Activated naive CD4-positive, alpha-beta T cell (primary cell): ENCODE results near the gene CTIF.

Source experiments
- DNase-seq, 4 experiments: peaks; one replicate each; lab custom pipeline; 2025; lab: John Stamatoyannopoulos, UW

The CTIF gene

GRCh38 chr18:48851599-48851960 lies 312.7 kb downstream of the CTIF start:
- DNase-seq, result peak in 1 of 4 experiments; percentile 23

GRCh38 chr18:48852292-48852691 lies 313.5 kb downstream of the CTIF start:
- DNase-seq, result no peak

GRCh38 chr18:48852794-48853193 lies 314.0 kb downstream of the CTIF start:
- no peak for DNase-seq

GRCh38 chr18:48853588-48853987 lies 314.8 kb downstream of the CTIF start:
- no peak for DNase-seq

GRCh38 chr18:48854780-48855179 lies 315.9 kb downstream of the CTIF start:
- no peak for DNase-seq

- DNase-seq, result no peak
Measured at GRCh38 chr18:48855422-48856377, 316.9 kb downstream of the CTIF start.

- no peak for DNase-seq
Measured at GRCh38 chr18:48857023-48857694, 318.3 kb downstream of the CTIF start.

- DNase-seq, result no peak
Measured at GRCh38 chr18:48858676-48859075, 319.8 kb downstream of the CTIF start.

GRCh38 chr18:48859311-48860268 lies 320.8 kb downstream of the CTIF start:
- no peak for DNase-seq

- DNase-seq, result no peak
Measured at GRCh38 chr18:48860269-48861180, 321.7 kb downstream of the CTIF start.

GRCh38 chr18:48861181-48861708 lies 322.4 kb downstream of the CTIF start:
- DNase-seq, result no peak

- no peak for DNase-seq
Measured at GRCh38 chr18:48862132-48862531, 323.3 kb downstream of the CTIF start.

- DNase-seq, result no peak
Measured at GRCh38 chr18:48862678-48863270, 323.9 kb downstream of the CTIF start.

- no peak for DNase-seq
Measured at GRCh38 chr18:48863432-48864065, 324.7 kb downstream of the CTIF start.

GRCh38 chr18:48864876-48865275 lies 326.0 kb downstream of the CTIF start:
- no peak for DNase-seq

GRCh38 chr18:48866028-48866733 lies 327.4 kb downstream of the CTIF start:
- no peak for DNase-seq

GRCh38 chr18:48866856-48867255 lies 328.0 kb downstream of the CTIF start:
- no peak for DNase-seq

GRCh38 chr18:48867978-48868377 lies 329.1 kb downstream of the CTIF start:
- no peak for DNase-seq
